Activated effector memory CD4-positive, alpha-beta T cell treated with Interleukin-2 at 50 U/mL for 16 hours (primary cell): ENCODE measurements around the gene ARAF.

ENCODE experiments used
- DNase-seq: peaks from one replicate; pipeline ENCODE4 v3.0.0-alpha.2; 2020

ARAF gene

DNA sequence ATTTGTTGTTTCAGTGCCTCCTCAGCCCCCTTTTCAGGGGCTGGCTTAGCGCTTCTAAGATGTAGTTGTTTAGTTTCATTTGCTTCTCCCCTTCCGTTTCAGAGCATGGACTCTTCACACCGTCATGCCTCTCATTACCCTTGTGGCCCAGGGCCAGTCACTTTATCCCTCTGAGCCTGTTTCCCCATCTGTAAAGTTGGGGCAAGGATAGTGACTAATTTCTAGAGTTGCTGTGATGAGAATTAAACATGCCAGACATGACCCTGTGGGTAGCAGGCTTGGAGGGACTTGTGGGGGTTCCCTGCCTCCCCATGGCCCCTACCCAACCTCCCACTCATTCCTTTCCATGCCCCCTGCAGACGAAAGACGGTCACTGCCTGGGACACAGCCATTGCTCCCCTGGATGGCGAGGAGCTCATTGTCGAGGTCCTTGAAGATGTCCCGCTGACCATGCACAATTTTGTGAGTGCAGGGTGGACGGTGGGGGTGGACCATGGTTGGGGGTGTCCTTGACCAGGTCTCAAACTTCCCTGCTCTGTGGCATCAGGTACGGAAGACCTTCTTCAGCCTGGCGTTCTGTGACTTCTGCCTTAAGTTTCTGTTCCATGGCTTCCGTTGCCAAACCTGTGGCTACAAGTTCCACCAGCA is 3.6 kb downstream of the ARAF start:
- no peak for DNase-seq

DNA sequence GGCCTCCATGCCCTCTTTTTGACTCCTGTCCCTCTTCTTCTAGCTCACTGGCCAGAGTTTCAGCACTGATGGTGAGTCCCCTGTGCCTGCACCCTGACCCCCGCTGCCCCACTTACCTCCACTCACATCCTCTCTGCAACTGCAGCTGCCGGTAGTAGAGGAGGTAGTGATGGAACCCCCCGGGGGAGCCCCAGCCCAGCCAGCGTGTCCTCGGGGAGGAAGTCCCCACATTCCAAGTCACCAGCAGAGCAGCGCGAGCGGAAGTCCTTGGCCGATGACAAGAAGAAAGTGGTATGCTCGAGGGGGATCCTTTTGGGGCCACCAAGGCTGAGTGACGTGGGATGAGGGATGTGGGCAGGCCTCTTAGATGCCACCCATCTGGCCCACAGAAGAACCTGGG is 5.8 kb downstream of the ARAF start:
- no peak for DNase-seq

DNA sequence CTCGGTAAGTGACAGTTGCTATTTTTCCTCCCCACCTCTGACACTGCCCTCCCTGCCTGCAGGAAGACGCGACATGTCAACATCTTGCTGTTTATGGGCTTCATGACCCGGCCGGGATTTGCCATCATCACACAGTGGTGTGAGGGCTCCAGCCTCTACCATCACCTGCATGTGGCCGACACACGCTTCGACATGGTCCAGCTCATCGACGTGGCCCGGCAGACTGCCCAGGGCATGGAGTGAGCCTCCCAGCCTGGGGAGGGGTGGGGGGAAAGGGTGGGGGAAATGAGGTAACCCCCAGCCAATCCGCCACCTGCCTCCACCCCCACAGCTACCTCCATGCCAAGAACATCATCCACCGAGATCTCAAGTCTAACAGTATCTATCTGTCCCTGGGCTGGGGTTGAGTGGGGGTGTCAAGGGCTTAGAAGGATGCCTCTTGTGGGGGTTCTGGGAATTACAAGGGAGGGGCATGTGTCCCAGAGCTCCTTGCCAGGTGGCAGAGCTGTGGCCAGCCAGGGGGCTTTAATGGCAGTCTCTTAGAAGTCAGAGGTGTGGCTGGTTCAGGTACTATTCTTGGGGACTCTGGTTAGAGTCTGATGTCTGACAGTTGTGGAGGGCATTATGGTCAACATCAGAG is 7.8 kb downstream of the ARAF start:
- no peak for DNase-seq

DNA sequence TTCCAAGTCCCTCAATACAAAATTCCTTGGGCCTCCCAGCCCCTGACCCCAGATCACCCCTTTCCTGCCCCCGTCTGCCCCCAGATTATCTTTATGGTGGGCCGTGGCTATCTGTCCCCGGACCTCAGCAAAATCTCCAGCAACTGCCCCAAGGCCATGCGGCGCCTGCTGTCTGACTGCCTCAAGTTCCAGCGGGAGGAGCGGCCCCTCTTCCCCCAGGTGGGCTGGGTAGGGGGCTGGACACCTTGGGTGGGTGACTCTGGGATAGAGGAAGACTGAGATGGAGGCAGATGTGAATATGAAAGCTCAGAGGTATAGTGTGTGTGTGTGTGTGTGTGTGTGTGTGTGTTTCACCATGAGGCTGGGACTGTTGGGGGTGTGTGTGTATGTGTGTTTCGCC is 9.8 kb downstream of the ARAF start:
- DNase-seq, result no peak

DNA sequence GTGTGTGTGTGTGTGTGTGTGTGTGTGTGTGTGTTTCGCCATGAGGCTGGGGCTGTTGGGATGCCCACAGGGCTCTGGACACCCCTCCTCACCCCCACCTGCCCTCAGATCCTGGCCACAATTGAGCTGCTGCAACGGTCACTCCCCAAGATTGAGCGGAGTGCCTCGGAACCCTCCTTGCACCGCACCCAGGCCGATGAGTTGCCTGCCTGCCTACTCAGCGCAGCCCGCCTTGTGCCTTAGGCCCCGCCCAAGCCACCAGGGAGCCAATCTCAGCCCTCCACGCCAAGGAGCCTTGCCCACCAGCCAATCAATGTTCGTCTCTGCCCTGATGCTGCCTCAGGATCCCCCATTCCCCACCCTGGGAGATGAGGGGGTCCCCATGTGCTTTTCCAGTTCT is 10.2 kb downstream of the ARAF start:
- DNase-seq, result no peak

DNA sequence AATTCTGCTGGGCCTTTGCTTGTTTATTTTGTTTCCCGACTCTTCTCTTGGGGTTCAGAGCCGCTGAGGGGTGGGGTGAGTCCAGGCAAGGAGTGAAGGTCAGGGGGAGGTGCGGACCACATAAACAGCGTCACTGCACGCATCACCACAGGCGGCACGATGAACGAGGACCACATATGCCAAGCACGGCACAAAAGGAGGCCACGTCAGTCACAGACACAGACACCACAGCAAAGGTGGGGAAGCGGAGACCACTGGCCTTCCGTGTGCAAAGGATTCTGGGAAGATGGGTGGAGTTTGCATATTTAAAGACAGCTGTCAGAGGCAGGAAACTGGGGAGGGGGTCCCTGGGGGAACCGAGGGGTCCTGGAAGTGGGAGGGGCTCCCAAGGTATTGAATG is 10.9 kb downstream of the ARAF start:
- DNase-seq, result no peak

DNA sequence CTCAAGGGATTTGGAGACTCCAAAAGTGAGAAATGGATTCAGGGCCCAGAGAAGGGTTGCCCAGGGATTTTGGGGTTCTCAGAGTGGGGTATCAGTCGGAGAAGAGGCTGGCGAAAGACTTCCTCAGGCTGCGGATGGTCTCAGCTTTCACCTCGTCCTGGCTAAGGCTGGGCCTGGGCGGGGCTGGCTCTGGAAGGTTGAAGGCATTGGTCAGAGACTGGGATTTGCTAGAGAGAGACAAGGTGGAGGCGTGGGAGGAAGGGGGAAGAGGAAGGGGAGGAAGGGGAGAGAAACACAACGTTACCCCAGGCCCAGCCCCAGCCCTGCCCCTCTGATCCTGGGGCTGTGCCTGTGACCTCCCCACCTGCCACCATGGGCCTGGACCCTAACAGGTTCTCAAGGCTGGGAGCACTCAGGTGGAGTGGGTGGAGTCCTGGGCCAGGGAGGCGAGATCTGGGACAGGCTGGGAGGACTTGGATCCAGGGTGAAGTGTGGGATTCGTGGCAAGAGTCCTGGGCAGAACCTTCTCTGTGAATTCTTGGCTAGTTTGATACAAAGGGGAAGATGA is 11.9 kb downstream of the ARAF start:
- no peak for DNase-seq

DNA sequence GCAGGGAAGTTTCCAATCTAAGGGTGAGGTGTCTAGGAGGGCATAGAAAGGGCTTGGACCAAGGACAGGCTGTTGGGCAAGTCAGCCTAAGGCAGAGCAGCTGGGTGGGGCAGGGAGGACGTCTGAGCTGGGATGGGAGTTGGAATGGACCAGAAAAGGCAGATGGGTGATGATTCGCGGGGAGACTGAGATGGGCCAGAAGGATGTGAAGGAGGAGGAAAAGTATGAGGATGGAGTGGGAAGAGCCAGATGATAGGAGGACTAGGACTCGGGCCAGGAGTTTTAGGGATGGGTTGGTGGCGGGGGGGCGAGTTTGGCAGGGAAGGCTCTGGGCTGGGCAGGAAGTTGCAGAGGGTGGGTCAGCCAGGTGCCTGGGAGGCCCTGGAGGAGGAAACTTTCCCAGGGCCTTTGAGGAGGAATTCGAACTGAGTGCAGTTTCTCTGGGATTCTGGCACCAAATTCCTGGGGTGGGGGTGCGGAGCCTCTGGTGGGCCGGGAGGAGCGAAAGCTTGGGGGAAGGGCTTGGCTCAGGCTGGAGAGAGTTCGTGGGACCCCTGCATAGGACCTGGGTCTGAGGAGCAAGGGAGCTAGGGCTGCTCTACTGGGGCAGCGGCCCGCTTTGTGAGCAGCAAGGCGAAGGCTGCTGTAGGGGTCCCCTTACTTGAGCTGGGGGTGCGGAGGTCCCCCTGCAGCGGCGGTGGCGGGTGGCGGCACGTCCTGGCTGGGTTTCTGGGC is 12.5 kb downstream of the ARAF start:
- DNase-seq, result no peak

DNA sequence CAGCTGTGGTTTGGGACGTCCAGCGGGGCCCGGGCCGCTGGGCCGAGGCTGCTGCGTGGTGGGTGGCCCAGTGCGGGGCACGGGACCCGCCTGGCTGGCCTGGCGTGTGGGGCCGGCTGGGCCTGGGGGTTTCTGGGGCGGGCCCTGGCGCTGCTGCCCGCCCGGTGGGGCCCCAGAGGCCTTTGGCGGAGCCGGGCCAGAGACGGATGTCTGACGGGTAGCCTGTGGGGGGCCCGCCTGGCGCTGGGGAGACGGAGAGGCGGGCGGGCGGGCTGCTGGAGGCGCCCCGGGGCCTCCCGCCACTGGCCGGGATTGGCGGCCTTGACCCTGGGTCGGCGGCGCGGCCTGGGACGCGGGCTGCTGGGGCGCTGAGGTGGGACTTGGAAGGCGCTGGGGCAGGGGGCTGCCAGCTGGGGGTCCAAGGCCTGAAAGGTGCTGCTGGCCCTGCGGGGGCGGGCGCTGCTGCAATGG is 13.1 kb downstream of the ARAF start:
- no peak for DNase-seq

DNA sequence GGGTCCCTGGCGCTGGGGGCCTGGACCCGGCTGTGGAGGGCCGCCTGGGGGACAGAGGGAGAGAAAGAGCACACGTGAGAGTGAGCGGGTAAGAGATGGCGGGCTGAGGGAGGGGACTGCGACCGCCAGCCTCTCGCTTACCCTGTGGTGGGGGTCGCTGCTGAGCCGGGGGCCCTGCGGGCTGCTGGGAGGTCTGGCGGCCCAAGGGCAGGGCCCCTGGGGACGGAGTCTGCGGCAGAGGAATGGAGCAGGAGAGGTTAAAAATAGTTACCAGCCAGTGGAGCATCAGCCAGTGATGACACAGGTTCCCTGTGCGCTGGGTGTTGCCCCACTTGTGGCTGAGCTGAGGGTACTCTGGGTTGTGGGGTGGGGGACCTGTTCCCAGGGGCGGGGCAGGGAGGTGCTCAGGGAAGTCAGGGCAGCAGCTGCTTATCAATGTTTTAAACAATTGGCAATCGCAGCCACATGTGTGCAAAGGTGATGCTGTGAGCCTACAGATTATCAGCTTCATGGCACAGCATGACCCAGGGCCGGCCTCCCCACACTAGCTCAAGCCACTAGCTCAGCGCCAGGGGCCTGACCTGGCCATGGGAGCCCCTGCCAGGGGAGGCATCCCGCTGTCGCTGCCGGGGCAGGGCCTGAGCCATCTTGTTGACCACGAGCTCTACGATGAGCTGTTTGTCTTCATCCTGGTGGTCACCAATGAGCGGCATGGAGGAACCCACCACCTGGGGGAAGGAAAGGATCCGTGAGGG is 13.7 kb downstream of the ARAF start:
- DNase-seq, result no peak

DNA sequence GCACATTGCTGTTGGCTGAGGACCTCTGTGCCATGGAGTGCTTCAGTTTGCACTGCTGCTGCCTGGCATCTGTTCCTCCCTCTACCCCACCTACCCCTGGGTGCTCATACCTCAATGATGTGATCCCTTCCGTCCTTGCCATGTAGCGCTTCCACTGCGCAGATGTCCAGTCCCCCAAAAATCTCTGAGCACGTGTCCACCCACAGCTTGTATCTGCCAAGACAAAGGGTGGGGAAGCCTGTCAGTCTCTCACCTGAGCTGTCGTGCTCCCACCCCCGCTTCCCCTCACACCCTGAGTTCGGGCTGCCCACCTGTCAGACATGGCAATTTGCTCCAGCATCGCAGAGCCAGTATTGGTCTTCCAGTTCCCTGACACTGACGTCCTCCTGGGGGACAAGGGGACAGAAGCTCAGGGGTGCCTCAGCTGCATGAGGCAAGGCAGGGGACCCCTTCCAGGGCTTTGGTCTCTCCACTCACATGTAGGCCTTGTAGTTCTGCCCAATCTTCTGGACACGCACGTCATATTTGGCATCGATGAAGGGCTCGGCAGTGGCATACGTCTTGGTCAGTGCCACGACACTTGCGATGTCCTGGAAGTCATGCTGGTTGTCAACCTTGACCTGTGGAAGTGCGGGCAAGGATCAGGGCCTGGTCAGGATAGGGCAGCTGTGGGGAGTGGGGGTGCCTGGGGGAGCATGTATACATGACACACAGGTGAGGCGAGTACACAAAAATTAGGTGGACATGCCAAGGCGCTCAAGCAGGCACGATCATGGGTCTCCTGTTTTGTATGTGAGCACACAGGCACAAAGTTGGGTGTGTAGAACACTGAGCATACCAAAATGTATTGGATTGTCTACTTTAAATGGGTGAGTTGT is 15.3 kb downstream of the ARAF start:
- DNase-seq, result no peak

DNA sequence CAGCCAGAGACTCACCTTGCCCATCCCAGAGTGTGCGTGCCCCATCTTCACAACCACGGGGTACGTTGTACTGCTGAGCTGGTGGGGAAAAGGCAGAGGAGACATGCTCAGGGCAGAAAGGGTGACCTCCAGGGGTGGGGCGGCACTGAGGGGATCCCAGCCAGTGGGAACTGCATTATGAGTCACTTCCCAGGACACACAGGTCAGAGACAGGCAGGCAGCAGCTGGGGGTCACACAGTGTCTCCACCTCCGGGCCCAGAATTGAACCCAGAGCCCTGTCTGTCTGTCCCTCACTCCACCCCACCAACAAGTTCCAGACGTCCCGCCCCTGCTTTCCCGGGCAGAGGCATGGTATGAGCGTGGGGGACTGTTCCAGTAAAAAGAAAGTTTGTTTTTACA is 16.4 kb downstream of the ARAF start:
- no peak for DNase-seq

DNA sequence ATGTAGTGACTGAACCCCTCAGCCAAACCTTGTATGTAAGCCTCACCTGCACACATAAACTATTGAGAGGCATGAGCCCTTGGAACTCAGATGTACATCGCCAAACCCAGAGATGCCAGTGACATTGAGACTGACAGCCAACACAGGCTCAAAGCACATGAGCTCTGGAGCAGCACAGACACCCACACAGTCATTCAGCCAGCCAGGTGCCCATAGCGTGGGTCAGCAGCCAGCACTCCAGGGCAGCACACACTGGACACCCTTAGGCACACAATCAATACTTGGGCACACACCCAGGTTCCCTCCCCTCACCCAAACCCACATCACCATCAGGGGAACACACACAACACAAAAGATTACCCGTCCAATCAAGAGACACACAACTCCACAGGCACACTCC is 16.9 kb downstream of the ARAF start:
- DNase-seq, result no peak

DNA sequence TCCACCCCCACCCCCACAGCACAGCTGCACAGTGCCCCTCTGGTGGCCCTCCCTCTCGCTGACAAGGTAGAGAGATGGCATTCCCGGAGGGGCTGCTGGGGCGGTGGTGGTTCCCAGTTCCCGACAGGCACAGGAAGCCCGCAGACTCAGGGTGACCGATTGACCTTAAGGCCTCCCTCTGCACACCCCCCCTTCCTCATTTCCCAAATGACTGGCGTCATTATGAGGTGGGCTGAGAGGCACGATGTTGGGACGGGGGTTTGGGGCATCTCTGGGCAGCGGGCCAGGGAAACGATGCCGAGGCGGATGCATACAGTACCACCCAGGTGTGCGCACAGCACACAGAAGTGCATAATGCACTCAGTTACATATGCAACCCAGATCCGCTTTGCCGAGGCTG is 17.7 kb downstream of the ARAF start:
- DNase-seq, result no peak

DNA sequence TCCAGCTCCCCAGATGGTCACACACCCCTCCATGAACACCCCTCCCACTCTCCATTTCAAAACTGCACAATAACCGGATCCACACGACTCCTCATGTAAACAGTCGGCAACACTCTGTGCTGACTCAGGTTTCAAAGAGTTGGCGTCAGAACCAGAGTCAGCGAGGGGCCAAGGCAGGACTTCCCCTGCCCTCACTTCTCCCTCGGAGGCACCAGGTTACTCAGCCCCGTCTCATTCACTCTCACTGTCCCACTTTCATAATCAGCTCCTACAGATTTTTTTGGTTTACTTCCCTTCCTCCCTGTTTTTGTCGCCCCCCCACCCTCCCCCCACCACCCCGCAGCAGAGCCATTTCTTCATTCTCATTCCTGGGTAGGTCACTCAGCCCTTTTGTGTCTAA is 18.5 kb downstream of the ARAF start:
- DNase-seq, result no peak

DNA sequence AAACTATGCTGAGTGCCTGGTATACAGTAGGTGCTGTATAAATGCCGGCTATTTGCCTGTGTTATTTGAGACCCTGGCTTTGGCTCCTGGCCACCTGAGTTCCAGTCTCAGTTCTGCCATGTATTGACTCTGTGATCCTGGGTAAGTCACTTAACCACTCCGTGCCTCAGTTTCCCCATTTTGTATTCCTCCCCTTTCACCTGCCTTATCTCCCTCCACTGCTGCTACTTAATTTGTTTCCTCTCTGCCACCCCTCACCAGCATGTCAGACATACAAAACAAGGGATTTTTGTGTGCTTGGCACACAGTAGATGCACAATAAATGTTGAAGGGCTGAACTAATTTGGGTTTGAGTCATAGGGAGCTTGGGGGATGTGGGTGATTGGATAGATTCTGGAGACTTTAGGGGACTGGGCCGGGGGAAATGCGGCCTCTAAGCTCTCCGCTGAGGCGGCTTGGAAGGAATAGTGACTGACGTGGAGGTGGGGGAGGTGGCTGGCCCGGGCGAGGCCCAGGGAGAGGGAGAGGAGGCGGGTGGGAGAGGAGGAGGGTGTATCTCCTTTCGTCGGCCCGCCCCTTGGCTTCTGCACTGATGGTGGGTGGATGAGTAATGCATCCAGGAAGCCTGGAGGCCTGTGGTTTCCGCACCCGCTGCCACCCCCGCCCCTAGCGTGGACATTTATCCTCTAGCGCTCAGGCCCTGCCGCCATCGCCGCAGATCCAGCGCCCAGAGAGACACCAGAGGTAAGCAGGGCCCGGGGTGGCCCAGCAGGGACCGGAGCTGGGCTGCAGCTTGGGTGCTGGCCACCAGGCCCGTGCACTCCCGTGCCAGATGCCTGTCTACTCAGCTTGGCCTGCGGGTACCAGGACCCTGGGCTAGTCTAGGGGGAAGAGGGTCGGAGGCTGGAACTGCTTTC is 21.0 kb downstream of the ARAF start, which contains the start of gene TIMP1:
TSS of gene TIMP1 (plus strand) at position 706 of the 917 bp plus-strand sequence. CDS start 980 bp downstream, outside the sequence.
- peak; percentile 77 for DNase-seq

DNA sequence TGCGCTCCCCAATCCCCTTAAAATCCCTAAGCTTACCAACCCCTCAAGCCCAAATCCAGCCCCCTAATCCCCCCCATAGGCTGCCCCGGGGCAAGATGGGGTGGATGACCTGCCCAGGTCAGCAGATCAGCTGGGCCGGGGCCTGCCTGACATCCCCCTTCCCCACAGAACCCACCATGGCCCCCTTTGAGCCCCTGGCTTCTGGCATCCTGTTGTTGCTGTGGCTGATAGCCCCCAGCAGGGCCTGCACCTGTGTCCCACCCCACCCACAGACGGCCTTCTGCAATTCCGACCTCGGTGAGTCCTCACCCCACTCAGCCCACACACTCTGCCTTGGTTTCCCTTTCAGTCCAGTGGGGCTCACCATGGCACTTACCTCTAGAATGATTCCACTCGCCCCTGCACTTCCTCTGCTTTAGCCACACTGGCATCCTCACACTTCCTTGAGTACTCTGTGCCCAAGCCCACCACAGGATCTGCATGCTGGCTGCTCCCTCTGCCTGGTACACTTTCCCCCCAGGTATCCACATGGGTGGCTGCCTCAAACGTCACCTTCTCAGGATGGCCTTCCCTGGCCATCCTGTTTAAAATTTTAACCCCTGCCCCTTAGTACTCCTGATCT is 22.3 kb downstream of the ARAF start:
- no peak for DNase-seq

DNA sequence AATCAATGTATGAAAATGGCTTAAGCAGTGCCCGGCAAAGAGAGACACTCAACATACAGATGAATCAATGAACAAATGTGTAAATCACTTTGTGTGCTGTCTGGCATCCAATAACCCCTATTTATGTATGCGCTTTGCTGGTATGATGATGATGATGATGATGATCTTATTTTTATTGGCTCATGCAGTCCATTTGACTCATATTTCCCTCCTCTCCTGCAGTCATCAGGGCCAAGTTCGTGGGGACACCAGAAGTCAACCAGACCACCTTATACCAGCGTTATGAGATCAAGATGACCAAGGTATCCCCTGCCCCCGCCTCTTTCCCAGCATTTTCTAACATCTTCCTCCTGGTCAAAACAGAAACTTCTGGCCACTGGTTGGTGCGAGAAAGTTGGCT is 23.7 kb downstream of the ARAF start:
- no peak for DNase-seq

DNA sequence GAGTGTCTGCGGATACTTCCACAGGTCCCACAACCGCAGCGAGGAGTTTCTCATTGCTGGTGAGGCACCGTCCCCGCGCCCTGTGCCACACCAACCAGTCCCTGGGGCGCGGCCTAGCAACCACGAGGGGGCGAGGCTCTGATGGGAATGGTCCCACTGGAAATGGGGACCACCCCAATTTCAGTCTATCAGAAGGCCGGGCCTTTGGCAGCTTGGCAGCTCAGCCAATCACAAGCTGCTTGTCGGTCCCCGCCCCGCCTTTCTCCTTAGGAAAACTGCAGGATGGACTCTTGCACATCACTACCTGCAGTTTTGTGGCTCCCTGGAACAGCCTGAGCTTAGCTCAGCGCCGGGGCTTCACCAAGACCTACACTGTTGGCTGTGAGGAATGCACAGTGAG is 24.3 kb downstream of the ARAF start:
- DNase-seq, result no peak

DNA sequence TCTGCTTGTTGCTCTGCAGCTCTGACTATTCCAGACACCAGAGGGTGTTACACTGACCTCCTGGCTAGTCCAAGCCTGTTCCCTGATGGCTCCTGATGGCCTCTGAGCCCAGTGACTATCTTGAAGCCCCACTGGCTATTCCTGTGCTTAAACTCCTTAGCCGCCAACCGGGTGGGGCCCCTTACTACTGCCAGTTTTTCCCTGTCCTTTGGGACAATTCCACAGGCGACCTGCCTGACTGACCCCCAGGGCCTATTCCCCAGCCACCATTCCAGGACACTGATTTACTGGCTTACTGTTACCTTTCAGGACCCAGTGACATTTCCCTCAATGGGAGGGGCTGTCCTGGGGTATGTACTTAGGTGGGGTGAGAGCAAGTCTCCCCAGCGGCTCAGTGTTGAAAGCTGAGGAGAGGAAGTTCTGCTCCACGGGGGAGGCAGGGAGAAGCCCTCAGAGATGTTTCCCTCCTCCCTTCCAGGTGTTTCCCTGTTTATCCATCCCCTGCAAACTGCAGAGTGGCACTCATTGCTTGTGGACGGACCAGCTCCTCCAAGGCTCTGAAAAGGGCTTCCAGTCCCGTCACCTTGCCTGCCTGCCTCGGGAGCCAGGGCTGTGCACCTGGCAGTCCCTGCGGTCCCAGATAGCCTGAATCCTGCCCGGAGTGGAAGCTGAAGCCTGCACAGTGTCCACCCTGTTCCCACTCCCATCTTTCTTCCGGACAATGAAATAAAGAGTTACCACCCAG is 25.2 kb downstream of the ARAF start:
- no peak for DNase-seq
